ENCODE measurements around the gene SPRR2D.
"Not testable (repeated sequence)": the region's sequence is repeated elsewhere in the genome, so short reads cannot be mapped to it uniquely, and the experiment has no call there.

SPRR2D gene

DNA sequence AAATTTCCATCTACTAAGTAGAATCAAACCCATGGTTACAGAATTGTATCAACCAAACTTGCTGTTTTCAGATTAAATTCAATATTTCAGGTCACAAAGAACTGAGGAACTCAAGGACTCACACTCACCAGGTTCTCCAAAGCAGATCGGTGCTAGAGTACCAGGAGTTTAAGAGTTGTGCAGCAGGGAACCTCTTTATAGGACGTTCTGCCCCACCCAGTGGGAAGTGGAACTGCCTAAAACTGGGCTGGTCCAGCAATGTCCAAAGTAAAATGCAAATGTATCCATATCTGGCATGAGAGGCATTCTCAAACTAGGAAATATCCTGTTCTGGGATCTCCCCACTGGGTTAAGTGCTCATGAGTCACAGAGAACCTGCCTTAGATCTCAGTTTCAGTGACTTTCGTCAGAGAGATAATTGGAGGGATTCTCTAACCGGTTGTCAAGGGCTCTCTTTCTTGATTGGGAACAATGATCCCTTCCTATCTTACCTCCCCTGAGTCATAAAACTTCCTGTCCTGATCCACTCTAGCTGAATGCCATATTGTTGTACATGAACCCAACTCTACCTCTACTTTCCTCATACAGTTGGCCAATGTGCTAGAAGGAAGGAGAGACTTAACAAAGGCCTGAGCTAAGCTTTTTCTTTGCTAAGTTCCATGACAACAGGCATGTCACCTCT, at the start of gene SPRR2D:
SPRR2D (minus strand) TSS at position 171 of the 682 bp plus-strand sequence. CDS start 774 bp downstream, outside the sequence.
- no peak for DNase-seq

DNA sequence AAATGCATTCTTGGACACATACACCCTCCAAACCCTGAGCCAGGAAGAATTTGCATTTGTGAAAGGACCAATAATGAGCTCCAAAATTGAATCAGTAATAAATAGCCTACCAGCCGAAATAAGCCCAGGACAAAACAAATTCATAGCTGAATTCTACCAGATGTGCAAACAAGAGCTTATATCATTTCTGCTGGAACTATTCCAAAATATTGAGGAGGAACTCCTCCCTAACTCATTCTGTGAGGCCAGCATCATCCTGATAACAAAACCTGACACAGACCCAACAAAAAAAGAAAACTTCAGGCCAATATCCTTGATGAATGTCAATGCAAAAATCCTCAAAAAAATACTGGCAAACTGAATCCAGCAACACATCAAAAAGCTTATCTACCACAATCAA, 46.7 kb upstream of the SPRR2D start:
- no peak for DNase-seq

DNA sequence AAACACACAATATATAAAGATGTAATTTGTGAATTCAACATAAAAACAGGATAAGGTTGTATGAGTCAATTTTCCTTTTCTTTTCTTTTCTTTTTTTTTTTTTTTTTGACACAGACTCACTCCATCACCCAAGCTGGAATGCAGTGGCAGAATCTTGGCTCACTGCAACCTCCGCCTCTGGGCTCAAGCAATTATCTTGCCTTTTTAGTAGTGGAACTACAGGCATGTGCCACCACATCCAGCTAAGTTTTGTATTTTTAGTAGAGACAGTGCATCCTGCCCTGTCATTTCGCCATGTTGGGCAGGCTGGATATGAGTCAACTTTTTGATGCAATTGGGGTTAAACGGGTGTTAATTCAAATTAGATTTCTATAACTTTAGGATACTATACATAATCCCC, 40.8 kb upstream of the SPRR2D start:
- no peak for DNase-seq

DNA sequence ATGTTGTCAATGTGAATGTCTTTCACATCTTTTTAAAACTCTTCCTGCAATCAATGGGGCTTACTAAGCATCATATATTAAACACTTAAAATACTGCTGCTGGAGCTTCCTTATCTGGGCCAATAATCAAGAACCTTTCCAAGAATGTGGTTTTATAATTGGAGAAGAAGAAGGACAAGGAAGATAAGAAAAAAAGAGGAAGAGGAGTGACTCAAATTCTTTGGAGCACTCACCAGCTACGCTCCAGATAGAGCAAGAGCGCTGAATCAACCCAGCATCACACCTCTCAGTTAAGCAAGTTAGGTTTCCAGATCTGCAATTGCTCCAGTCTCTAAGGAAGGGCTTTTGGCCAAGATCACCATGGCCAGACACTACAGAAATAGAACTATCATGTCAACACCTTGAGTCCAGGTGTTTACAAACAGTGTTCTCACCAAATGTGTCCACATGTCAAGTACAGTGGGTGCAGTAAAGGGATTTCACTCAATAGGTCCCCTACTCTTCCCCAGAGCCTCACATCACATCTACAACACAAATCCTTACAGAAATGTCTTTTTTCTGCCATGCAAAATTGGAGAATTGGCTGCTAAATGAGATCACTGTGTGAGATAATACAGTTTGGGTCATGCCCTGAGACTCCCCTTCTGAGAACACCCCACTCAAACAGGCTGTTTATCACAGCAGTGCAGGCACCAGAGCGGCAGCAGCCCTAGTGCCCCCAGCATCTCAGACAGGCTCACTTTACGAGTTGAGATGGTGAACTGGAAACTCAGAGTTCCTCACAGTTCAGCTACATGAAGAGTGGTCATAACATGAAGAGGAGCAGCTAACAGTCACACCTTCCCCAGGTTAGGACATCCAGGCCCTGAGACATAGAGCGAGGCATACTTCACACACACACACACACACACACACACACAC, 32.1 kb upstream of the SPRR2D start:
- DNase-seq: no peak

DNA sequence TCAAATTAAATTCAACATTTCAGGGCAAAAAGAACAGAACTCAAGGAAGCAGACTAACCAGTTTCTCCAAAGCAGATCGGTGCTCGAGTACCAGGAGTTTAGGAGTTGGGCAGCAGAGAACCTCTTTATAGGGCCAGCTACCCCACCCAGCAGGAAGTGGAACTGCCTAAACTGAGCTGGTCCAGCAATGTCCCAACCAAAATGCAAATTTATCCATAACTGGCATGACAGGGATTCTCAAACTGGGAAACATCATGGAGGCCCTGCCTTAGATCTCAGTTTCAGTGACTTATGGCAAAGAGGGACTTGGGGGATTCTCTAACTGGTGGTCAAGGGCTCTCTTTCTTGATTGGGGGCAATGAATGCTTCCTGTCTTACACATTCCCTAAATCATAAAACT, 30.6 kb upstream of the SPRR2D start, which contains the start of gene SPRR2B:
SPRR2B (minus strand) TSS at position 101 of the 400 bp plus-strand sequence. CDS start 772 bp downstream, outside the sequence.
- DNase-seq: no peak

DNA sequence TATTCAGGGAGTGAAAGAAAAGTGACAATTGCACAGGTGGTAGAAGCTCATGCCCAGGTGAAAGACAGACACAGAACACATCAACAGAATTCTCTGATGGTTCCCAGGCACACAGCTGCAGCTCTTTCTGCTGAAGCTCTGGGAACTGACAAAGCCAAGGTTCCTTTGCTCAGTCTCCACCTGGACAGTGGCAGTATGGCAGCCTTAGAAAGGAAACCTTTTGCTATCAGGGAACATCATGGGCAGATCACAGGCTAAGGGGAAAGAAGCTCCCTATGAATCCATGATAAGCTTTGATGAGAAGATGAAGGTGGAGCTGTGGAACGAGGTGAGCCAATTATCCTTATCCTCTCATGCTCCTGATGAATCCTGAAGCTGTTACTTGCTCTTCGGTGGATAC, 29.3 kb upstream of the SPRR2D start:
- DNase-seq: no peak

DNA sequence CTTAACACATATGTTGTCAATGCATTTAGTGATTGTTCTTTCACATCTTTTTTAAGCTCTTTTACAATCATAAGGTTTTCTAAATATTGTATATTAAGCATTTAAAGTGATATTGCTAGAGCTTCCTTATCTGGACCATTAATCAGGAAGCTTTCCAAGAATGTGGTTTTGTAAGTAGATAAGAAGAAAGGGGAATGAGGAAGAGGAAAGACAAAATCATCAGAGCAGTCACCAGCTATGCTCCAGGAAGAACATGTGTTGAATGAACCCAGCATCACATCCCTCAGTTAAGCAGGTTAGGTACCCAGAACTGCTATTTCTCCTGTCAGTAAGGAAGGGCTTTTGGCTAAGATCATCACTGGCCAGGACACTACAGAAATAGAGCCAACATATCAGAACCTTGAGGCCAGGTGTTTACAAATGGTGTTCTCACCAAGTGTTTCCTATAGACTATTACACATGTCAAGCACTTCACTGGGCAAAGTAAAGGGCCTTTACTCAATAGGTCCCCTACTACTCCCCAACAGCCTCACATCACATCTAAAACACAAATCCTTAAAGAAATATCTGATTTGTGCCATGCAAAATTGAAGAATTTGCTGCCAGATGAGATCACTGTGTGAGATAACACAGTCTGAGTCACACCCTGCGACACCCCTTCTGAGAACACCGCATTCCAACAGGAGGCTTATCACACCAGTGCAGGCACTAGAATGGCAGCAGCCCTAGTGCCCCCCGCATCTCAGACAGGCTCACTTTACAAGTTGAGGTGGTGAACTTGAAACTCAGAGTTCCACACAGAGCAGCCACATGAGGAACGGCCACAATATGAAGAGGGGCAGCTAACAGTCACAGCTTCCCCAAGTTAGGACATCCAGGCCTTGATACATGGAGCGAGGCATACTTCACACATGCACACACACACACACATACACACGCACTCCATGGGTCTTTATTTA, 18.2 kb upstream of the SPRR2D start:
- no peak for DNase-seq

DNA sequence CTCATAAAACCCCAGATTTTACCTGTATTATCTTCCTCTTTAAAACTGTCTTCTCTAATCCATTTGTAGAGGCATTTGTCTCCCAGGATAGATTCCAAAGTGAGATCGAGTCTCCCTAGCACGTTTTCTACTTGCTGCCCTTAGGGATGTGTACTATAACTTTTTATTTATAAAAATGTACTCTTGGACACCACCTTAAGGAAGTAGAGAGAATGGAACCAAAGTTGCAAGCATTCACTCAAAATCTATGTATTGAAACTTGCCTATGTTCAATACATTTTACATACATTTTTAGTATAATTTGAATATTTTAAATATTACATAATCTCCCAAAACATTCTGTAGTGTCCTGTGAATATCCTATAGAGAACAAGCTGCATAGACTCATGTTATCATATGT, 17.2 kb upstream of the SPRR2D start:
- DNase-seq: no peak

DNA sequence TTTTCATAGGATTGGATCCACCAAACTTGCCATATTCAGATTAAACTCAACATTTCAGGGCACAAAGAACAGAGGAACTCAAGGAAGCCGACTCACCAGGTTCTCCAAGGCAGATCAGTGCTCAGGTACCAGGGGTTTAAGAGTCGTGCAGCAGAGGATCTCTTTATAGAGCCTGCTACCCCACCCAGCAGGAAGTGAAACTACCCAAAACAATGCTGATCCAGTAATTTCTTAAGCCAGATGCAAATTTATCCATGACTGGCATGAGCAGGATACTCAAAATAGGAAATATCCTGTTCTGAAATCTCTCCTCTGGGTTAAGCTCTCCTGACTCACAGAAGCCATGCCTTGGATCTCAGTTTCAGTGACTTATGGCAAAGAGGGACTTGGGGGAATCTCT, 16.5 kb upstream of the SPRR2D start, which contains the start of gene SPRR2A:
SPRR2A (minus strand) TSS at position 138 of the 400 bp plus-strand sequence. CDS start 777 bp downstream, outside the sequence.
- DNase-seq: no peak

DNA sequence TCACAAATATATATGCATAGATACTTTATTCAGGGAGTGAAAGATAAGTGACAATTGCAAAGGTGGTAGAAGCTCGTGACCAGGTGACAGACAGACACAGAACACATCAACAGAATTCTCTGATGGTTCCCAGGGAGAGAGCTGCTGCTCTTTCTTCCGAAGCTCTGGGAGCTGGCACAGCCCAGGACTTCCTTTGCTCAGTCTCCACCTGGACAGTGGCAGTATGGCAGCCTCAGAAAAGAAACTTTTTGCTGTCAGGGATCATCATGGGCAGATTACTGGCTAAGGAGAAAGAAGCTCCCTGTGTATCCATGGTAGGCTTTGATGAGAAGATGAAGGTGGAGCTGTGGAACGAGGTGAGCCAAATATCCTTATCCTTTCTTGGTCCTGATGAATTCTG, 15.2 kb upstream of the SPRR2D start:
- not testable (repeated sequence) for DNase-seq

DNA sequence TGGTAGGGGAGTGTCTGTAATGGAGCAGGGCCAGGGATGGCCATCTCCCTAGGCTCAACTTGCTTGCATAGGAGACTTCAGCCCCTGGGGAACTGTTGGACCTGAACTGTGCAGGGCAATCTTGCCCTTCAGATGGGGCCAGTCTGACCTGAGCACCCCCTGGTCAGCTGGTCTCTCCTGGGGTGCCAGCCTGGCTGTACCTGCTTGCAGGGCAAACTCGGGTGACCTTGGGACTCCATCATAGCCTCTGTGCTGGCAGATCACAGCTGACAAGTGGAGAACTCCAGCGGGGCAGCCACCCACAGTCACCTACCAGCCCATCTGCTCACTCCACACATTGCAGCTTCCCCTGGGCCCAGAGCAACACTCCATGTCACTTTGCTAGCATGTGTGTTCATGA, 8.3 kb upstream of the SPRR2D start:
- DNase-seq: no peak

DNA sequence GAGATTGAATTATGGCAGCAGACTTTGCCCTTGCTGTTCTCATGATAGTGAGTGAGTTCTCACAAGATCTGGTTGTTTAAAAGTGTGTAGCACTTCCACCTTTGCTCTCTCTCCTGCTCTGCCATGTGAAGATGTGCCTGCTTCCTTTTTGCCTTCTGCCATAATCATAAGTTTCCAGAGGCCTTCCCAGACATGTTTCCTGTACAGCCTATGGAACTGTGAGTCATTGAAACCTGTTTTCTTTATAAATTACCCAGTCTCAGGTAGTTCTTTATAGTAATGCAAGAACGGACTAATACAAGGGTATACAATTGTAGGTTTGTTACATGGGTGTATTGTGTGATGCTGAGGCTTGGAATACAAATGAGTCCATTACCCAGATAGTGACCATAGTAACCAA, 5.7 kb downstream of the SPRR2D start:
- no peak for DNase-seq

DNA sequence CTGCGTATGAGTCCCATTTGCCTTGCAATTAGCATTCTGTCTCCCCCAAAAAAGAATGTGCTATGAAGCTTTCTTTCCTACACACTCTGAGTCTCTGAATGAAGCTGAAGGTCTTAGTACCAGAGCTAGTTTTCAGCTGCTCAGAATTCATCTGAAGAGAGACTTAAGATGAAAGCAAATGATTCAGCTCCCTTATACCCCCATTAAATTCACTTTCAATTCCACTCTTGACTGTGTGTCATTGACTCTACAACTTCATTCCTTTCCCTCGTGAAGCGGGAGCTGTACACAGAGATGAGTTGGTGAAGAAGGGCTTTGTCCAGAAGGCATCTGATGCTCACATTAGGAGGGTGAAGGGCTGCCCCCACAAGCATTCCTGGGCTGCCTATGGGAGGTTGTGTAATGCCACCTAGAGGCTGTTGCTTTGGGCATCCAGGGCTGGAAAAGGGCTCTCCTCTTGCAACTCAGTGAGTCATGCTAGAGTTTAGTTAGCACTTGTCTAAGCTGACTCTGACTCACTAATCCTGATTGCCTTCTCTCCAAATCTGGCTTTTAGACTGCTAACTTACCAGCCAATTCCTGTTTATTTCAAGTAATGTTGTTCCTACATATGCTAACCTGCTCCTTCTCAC, 8.1 kb downstream of the SPRR2D start:
- no peak for DNase-seq

DNA sequence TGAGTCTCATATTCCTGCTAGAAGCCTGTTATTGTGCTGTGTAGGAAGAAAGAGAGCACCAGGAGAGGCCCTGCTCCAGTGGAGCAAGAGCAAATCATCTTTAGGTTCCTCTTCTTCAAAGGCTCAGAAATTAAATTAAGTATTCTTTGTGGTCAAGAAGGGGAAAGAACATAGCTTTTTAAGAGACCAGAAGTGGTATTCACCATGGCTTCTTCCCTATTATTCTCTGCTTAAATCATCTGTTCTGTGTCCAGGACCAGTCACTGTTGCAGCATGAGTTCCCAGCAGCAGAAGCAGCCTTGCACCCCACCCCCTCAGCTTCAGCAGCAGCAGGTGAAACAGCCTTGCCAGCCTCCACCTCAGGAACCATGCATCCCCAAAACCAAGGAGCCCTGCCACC, 8.8 kb downstream of the SPRR2D start:
- no peak for DNase-seq

DNA sequence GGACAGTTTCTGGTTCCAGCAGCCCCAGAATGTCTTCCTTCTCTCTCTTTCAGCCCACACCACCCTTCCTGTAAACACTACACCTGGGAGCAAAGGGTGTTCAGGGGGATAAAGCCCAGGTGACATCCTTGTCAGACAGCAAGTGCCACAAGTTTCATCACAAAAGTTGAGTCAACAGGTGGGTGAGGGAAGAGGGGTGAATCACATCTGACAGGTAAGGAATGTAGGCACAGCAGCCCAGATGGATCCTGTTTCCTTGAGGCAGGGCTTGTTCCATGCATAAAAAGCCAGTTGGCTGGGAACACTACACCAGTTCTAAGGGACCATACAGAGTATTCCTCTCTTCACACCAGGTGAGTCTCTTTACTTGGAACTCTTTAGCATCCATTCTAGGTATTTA, 10.0 kb downstream of the SPRR2D start, which contains the start of gene SPRR1B:
SPRR1B (plus strand) TSS at position 309 of the 400 bp plus-strand sequence. CDS start 1,143 bp downstream, outside the sequence.
- DNase-seq: no peak

DNA sequence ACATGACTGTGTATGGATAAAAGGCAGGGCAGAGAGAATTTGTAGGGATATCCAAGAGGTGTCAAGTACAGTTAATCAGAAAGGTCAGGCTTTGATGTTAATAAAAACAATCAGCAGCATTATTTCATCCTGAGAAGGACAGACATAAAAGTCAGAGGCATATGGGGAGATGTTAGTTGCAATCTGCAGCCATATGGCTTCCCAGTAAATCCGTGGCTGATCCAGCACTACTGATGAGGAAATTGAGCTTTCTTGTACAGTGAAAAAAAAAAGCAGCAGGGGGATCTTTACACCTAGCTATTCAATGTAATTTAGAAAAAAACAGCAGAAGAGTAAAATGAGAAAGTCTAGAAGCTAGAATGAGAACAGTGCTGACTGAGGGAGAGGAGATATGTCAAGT, 12.2 kb downstream of the SPRR2D start:
- DNase-seq: no peak

DNA sequence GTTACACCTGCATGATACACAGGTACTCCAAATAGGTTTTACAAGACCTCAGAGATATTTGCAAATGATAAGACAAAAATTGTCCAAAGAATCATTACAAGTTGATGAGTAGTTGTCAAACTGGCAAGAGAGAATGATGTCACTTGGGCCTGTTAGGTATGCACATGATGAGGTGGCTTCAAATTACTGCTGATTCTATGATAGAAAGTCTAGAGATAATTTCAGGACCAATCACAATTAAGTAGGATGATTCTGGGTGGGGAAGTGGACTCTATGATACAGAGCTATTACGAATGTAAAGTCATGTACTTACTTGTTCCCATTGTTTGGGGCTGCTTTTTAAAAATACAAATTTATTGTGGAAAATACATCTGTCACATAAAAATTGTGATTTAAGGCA, 15.1 kb downstream of the SPRR2D start:
- no peak for DNase-seq

DNA sequence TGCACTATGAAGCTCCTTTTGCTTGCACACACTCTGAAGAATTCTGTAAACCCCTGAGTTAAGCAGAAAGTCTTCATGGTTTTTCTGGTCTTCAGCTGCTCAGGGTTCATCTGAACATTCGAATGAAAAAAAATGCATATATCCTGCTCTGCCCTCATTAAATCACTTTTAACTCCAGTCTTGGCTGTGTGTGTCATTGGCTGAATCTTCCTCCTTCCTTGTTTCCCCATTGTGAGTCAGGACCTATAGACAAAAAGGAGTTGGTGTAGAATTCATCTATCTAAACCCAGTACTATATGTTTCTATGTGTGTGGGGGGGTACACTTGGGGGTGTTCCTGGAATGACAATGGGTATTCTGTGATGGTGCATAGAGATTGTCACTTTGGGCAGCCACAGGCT, 16.5 kb downstream of the SPRR2D start:
- no peak for DNase-seq

DNA sequence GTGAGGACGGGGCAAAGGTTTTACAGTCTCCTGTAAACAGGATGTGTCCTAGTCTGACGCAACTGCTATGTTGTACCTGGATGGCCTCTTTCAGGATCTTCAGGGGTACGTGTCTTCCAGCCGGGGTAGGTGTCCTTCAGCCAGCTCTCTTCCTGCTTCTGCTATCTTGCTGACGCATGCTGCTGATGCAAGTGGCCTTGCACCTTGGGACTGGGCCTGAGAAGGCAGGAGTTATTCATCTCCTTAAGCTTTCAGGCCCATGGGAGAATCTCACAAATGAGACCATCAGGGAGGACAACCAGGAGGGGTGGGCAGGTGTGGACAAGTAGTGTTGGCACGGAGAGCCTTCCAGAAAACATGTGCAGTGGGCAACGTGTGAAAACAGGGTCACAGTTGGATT, 17.8 kb downstream of the SPRR2D start:
- no peak for DNase-seq

DNA sequence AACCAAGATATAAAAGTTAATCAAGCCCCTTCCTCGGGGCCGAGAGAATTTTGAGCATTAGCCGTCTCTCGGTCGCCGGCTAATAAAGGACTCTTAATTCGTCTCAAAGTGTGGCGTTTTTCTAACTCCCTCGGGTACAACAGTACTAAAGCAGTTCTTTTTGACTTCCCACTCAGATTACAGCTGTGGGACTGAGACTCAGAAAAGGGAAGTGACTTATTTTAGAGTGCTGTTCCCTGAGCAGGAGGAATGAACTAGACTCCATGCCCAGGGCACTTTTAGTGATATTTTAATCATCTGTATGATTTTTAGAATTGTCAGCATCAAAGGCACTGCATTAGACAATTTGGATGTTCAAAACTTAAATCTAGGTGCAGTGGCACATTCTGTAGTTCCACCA, 18.6 kb downstream of the SPRR2D start:
- not testable (repeated sequence) for DNase-seq

DNA sequence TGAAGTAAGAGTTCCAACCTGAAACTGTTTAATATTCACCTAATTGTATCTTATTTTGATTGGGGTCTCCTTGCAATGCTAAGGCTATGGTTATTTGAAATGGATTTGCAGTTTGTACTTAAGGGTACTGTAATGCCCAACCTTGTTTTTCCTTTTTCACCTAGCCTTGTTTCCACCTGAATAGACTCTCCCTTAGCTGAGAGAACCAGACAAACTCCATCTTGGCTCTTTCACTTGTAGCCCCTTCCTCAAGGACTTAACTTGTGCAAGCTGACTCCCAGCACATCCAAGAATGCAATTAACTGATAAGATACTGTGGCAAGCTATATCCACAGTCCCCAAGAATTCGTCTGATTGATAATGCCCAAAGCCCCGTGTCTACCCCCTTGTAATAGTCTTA, 19.1 kb downstream of the SPRR2D start:
- DNase-seq: not testable (repeated sequence)

DNA sequence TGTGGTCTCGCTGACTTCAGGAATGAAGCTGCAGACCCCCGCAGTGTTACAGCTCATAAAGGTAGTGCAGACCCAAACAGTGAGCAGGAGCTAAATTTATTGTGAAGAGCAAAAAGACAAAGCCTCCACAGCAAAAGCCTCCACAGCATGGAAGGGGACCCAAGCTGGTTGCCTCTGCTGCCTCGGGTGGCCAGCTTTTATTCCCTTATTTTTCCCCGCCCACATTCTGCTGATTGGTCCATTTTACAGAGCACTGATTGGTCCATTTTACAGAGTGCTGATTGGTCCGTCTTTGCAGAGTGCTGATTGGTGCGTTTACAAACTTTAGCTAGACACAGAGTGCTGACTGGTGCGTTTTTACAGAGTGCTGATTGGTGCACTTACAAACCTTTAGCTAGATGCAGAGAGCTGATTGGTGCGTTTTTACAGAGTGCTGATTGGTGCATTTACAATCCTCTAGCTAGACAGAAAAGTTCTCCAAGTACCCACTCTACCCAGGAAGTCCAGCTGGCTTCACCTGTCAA, 29.6 kb downstream of the SPRR2D start:
- DNase-seq: not testable (repeated sequence)

Data from COR-L47 (cell line).